Neural crest cell (in vitro differentiated cells): Measurements from ENCODE around the gene ZNF823. TPM values are rescaled to one million over a fixed set of nuclear protein-coding genes. Genes with fewer than 3 reads are reported as not detected.

Experiments used
- DNase-seq: peaks from one replicate; pipeline ENCODE4 v3.0.0; 2021; ENCODE audit warnings: low read depth, mixed read lengths, low spot score
- H3K27ac Mint-ChIP-seq: one replicate; pipeline ENCODE4 v1.8.0; 2021; ENCODE audit warnings: mild to moderate bottlenecking, mixed read lengths; ENCODE audit not compliant: unreplicated experiment
- H3K27me3 Mint-ChIP-seq: 2 replicates; pipeline ENCODE4 v1.8.0; 2021; ENCODE audit warnings: low read depth, mild to moderate bottlenecking, mixed read lengths
- H3K36me3 Mint-ChIP-seq: 2 replicates; pipeline ENCODE4 v1.8.0; 2021; ENCODE audit warnings: low read depth, mild to moderate bottlenecking, mixed read lengths
- H3K4me1 Mint-ChIP-seq: 2 replicates; pipeline ENCODE4 v1.8.0; 2021; ENCODE audit warnings: mixed read lengths
- H3K4me3 Mint-ChIP-seq: one replicate; pipeline ENCODE4 v1.8.0; 2021; ENCODE audit warnings: mild to moderate bottlenecking, mixed read lengths
- H3K9me3 Mint-ChIP-seq: 2 replicates; pipeline ENCODE4 v1.8.0; 2021; ENCODE audit warnings: mixed read lengths
- total RNA-seq: library from RNA; stranded (reverse); gene quantifications from 2 replicates; pipeline ENCODE4 v1.2.1, GENCODE V29; 2021
- TF ChIP-seq, protein P1 (sequence below): fragments of 200-600 bp; sonication (generic); conservative IDR thresholded peaks from 2 replicates; pipeline ENCODE4 v1.5.0; 2021; ENCODE audit warnings: antibody characterized with exemption, mild to moderate bottlenecking

ZNF823 gene
- total RNA-seq, 1 donor from 2014 or later = 8.8 TPM

DNA sequence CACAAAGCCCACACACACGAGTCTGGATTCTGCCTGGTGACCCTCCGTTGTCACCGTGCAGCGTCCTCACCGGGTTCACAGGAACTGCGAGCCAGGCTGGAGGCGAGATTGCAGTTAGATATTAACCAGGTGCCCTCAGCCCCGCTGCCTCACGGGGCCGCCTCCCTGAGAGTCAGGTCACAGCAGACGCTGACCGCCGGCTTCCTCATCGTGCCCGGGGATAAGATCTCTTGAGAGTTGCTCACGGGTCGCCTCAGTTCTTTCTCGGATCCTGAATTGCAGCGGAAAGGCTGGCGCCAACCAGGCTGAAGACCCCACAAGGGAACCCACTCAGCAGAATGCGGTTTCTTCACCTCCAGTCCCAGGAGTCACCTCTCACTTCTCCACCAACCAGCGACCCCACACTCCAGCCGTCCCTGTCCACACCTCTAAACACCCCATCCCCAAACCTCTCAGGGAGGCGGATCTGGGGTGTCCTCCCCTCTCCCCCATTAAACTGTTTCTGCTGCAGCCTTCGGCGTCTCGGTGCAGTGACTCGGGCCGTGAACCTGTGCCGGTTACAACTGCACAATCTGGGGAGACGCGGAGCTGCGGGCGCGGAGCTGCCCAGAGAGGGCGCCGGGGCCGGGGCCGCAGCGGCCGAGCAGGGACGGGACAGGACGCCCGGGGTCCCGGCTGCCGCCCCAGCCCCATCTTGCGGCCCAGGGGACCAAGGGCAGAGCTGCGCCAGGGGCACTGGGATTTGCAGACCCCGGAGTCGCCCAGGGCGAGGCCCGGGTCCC is 591 bp downstream of the ZNF823 start:
- no peak for DNase-seq
- no peaks in the 10 kb centered on the region for H3K27me3 Mint-ChIP-seq
- peaks cover 24% of the 10 kb centered on the region for H3K4me1 Mint-ChIP-seq
- peak overlapping the region; percentile 94 for H3K27ac Mint-ChIP-seq
- TF ChIP-seq, protein P1, sequence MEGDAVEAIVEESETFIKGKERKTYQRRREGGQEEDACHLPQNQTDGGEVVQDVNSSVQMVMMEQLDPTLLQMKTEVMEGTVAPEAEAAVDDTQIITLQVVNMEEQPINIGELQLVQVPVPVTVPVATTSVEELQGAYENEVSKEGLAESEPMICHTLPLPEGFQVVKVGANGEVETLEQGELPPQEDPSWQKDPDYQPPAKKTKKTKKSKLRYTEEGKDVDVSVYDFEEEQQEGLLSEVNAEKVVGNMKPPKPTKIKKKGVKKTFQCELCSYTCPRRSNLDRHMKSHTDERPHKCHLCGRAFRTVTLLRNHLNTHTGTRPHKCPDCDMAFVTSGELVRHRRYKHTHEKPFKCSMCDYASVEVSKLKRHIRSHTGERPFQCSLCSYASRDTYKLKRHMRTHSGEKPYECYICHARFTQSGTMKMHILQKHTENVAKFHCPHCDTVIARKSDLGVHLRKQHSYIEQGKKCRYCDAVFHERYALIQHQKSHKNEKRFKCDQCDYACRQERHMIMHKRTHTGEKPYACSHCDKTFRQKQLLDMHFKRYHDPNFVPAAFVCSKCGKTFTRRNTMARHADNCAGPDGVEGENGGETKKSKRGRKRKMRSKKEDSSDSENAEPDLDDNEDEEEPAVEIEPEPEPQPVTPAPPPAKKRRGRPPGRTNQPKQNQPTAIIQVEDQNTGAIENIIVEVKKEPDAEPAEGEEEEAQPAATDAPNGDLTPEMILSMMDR = no peak
- no peaks in the 10 kb centered on the region for H3K9me3 Mint-ChIP-seq
- H3K4me3 Mint-ChIP-seq = peak overlapping the region; percentile 99
- peaks cover 9% of the 10 kb centered on the region for H3K36me3 Mint-ChIP-seq

DNA sequence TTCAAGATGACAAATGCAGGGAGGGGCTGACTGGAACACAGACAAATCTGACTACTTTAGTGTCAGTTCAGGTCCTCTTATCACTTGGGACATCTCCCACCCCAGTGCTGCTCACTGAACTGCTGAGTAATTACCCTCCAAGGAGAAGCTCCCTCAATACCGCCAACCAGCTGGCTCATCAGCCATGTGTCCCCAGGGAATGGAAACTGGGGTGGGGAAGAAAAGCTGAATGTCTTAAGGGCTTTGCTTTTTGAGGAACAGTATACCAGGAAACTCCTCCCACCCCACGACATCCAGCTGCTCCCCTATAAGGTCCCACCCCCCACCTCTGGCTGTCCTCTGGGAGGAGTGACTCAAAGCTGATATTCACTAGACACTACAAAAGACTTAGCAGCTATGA is 2.0 kb downstream of the ZNF823 start:
- TF ChIP-seq, protein P1 = no peak
- H3K4me3 Mint-ChIP-seq = peak overlapping the region; percentile 99
- no peak for DNase-seq
- peaks cover 24% of the 10 kb centered on the region for H3K4me1 Mint-ChIP-seq
- no peaks in the 10 kb centered on the region for H3K9me3 Mint-ChIP-seq
- H3K27me3 Mint-ChIP-seq = no peaks in the 10 kb centered on the region
- no peak overlapping the region for H3K27ac Mint-ChIP-seq
- peaks cover 12% of the 10 kb centered on the region for H3K36me3 Mint-ChIP-seq

DNA sequence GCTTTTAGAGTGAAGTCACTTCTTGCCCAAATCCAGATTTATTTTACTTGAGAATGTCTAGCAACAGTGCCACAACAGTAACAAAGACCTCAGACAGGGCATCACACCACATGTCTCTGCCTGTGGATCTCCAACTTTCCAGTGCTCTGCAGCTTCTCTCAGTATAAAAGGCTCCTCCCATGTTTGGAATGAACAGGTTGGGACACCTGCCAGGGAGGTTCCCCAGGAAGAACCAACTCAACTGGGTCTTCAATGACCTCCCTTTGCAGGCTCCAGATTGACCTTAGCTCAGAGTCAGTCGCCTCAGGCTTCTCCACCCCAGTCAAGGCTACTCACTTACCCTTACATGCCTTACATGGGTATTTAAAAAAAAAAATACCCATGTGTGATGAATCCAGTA is 3.4 kb downstream of the ZNF823 start:
- H3K27me3 Mint-ChIP-seq = no peaks in the 10 kb centered on the region
- peaks cover 24% of the 10 kb centered on the region for H3K4me1 Mint-ChIP-seq
- TF ChIP-seq, protein P1 = no peak
- H3K9me3 Mint-ChIP-seq = no peaks in the 10 kb centered on the region
- H3K36me3 Mint-ChIP-seq = peaks cover 17% of the 10 kb centered on the region
- H3K27ac Mint-ChIP-seq = no peak overlapping the region
- no peak for DNase-seq
- H3K4me3 Mint-ChIP-seq = peak overlapping the region; percentile 44

DNA sequence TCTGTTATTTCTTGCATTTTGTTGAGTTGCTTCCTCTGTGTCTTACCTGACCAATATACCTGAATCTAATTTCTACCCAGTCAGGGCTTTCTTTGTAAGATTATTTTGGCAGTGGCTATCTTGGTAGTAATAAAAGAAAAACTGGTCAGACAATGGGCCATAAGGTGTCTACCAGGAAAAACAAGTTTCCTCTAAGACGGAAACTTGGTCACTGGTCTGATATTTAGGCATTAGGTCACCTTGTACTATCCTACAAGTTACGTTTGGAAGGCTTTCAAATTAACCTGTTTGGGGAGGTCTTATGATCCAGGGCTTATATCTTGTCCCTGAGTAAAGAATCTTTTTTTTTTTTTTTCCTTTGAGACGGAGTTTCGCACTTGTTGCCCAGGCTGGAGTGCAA is 9.2 kb downstream of the ZNF823 start:
- no peak overlapping the region for H3K4me3 Mint-ChIP-seq
- peaks cover 12% of the 10 kb centered on the region for H3K9me3 Mint-ChIP-seq
- H3K27me3 Mint-ChIP-seq = no peaks in the 10 kb centered on the region
- H3K4me1 Mint-ChIP-seq = no peaks in the 10 kb centered on the region
- H3K27ac Mint-ChIP-seq = no peak overlapping the region
- TF ChIP-seq, protein P1 = no peak
- peaks cover 49% of the 10 kb centered on the region for H3K36me3 Mint-ChIP-seq
- no peak for DNase-seq

DNA sequence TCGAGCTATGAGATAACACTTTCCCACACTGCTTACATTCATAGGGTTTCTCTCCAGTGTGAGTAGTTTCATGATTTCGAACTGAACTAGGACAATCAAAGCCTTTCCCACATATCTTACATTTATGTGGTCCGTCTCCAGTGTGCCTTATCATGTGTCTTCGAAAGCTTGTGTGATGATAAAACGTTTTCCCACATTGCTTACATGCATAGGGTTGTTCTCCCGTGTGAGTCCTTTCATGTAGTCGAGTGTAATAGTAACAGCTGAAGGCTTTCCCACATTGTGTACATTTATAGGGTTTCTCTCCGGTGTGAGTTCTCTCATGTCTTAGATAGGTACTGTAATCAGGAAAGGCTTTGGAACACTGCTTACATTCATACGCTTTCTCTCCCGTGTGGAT is 16.3 kb downstream of the ZNF823 start:
- TF ChIP-seq, protein P1 = no peak
- Mint-ChIP-seq H3K27me3 (no peaks in the 10 kb centered on the region), H3K27ac (no peak overlapping the region), H3K9me3 (peaks cover 32% of the 10 kb centered on the region), H3K4me1 (no peaks in the 10 kb centered on the region), H3K36me3 (peaks cover 76% of the 10 kb centered on the region), H3K4me3 (no peak overlapping the region)
- DNase-seq = no peak
